Epithelial cell of proximal tubule (primary cell): ENCODE results near the gene DDX10. TPM values are rescaled to one million over a fixed set of nuclear protein-coding genes. Genes with fewer than 3 reads are reported as not detected.

Experiments
- DNase-seq: peaks from one replicate; pipeline ENCODE4 v3.0.0-alpha.2; 2011; ENCODE audit warnings: low read depth
- H3K4me3 ChIP-seq: 2 replicates; pipeline ENCODE4 v1.5.1; 2011; ENCODE audit warnings: low read depth, mild to moderate bottlenecking, low read length
- total RNA-seq: library from RNA; depleted of rRNA; stranded (reverse); fragments of >200 nt; gene quantifications from 2 replicates; pipeline ENCODE4 v1.2.3, GENCODE V29; 2015
- TF ChIP-seq, protein P1 (sequence below): conservative IDR thresholded peaks from 2 replicates; pipeline ENCODE4 v1.5.1; 2012; ENCODE audit warnings: low read depth, mild to moderate bottlenecking, low read length

Gene DDX10
- 28.9 and 34.3 TPM in 2 replicates for total RNA-seq

DNA sequence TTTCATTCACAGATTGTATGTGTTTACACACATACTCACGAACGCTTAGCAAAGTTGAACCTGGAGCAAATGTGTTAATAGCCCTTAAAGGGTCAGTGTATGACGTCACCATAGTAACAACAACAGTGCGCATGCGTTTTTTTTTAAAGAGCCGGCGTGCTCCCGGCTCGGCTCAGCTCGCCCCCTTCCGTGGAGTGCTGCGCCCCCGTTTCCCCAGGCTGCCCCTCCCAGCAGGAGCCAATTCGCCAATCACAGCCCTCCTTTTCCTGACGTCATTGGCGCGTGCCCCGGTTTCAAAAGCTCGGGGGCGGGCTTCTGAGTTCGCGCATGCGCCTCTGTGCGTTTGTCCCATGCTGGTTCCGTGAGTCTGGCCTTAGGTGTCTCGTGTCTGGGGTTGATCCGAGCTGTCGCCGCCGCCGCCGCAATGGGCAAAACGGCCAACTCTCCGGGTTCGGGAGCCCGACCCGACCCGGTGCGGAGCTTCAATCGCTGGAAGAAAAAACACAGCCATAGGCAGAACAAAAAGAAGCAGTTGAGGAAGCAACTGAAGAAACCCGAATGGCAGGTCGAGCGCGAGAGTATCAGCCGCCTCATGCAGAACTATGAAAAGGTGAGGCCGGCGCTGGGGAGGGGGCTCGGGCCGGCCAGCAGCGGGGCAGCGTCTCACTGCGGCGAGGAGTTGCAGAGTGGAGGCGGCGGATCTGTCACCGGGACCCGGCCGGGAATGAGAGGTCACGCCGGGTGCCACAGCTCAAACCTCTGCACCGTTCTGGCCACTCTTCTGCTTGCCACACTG, at the start of gene DDX10:
Gene DDX10, plus strand, starts transcription at position 340 of the 796 bp plus-strand sequence. Its CDS starts 85 bp downstream, at position 425.
- peak within 1 kb of the TSS; percentile 76 for H3K4me3 ChIP-seq
- TF ChIP-seq, protein P1, sequence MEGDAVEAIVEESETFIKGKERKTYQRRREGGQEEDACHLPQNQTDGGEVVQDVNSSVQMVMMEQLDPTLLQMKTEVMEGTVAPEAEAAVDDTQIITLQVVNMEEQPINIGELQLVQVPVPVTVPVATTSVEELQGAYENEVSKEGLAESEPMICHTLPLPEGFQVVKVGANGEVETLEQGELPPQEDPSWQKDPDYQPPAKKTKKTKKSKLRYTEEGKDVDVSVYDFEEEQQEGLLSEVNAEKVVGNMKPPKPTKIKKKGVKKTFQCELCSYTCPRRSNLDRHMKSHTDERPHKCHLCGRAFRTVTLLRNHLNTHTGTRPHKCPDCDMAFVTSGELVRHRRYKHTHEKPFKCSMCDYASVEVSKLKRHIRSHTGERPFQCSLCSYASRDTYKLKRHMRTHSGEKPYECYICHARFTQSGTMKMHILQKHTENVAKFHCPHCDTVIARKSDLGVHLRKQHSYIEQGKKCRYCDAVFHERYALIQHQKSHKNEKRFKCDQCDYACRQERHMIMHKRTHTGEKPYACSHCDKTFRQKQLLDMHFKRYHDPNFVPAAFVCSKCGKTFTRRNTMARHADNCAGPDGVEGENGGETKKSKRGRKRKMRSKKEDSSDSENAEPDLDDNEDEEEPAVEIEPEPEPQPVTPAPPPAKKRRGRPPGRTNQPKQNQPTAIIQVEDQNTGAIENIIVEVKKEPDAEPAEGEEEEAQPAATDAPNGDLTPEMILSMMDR: no peak
- peak; percentile 76 for DNase-seq

DNA sequence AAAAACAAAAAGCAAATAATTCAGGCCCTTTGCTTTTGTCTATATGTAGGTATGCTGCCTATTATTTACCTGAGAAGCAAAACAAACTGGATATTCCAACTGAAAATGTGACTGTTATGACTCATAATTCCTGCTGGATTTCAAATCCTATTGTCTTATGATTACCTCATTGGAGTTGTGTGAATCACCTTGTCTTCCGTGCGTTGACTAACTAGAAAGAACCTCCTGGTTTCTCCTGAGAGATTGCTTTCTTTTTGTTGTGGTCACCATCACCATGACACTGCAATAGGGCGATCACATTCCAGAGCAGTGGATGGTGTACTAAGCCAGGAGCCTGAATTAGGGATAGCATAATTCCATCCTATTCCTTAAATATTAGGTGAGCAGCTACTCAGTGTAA, 48.3 kb upstream of the DDX10 start:
- peak; percentile 98 for DNase-seq
- TF ChIP-seq, protein P1: no peak
- H3K4me3 ChIP-seq: no peak overlapping the region

DNA sequence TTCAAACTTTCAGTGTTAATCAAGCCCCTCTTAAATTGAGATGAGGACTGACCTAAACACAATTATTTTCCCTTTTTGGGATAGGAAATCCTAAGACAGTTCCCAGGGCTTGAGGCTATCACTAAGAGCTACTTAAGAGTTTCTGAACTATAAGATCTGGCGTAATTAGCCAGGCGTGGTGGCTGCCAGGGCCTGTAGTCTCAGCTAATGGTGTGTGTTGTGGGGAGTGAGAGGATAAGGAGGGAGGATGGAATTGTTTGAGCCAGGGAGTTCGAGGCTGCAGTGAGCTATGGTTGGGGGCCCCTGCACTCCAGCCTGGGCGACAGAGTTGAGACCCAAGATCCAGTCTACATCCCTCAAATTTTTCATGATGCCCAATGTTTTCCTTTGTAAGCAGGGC, 47.8 kb upstream of the DDX10 start:
- no peak overlapping the region for H3K4me3 ChIP-seq
- TF ChIP-seq, protein P1: no peak

DNA sequence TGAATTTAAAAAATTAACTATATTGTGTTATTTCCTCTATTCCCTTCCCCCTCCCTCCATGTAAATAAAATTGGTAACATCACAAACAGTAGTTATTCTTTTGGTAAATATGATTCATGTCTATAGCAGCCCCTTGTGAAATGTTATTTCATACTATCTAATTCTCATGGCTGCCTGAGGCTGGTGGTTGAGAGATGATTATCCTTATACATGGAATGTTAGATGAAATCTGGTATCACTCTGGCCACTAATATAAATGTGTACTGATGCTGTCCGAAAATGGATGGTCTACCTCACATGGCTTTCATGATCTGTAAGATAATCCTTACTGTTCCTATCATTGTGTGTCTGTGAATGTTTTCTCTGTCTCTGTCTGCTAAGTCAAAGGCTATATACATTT, 46.3 kb upstream of the DDX10 start:
- DNase-seq: no peak
- no peak overlapping the region for H3K4me3 ChIP-seq
- TF ChIP-seq, protein P1: no peak

More for the DNA sequence above, 47.8 kb upstream of the DDX10 start:
- no peak for DNase-seq

DNA sequence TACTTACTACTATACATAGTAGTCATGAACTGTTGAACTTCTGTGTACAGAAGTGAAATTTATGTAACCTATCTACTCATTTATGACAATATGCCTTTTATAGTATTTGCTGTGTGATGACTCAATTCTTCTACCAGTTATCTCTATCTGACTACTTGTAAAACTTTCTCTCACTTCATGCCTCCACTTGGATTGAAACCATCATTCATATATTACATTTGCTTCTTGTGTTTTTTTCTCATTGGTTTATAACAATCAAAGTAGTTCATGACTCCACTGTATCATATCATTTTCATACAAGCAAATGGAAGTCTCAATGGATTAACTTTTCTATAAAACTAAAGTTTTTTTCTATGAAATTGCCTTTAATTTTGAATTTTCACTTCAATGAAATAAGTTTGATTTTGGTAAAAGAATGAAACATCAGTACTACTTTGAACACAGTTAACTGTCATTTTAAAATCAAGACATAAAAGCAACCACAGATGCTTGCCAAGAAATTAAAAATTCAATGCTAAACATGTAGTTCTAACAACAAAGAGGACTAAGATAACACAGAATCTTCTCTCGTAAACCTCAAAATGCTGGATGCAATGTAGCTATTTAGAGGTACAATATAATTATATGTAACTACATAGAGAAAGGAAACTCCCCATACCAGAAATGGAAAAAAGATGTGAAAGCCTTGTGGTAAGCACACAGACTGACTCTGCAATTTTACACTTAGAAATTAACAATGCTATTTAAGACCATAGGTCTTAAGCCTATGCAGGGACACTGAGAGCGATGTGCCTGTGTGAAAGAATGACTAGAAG, 43.7 kb upstream of the DDX10 start:
- TF ChIP-seq, protein P1: no peak
- DNase-seq: no peak
- no peak overlapping the region for H3K4me3 ChIP-seq

DNA sequence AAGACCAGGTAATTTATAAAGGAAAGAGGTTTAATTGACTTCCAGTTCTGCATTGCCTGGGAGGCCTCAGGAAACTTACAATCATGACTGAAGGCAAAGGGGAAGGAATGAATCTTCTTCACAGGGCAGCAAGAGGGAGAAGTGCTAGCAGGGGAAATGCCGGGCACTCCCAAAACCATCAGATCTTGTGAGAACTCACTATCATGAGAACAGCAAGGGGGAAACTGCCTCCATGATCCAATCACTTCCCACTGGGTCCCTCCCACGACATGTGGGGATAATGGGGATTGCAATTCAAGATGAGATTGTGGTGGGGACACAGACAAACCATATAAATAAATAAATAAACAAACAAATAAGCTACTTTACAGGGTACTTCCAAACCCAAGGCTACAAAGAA, 42.5 kb upstream of the DDX10 start:
- no peak for DNase-seq
- no peak overlapping the region for H3K4me3 ChIP-seq
- TF ChIP-seq, protein P1: no peak
